SK-N-SH (cell line): Measurements from ENCODE around the gene DPYSL5. TPM values are rescaled to one million over a fixed set of nuclear protein-coding genes. Genes with fewer than 3 reads are reported as not detected.

Experiments
- CTCF ChIA-PET: fragments of 300-600, 350-600 bp; formaldehyde crosslinking; extraction: SDS; loops from one replicate; lab custom pipeline; 2021; lab: Yijun Ruan, JAX
- POLR2A ChIA-PET: fragments of 350-600 bp; sonication (Branson Sonifier 250); formaldehyde crosslinking; extraction: SDS; loops from one replicate; lab custom pipeline; 2020; ENCODE audit warnings: antibody characterized with exemption, inconsistent platforms; lab: Yijun Ruan, JAX
- DNase-seq: peaks from one replicate; pipeline ENCODE4 v3.0.0; 2012
- H2AFZ ChIP-seq: fragments of 200-600 bp; sonication (generic); 2 replicates; pipeline ENCODE4 v1.8.1; 2016; ENCODE audit warnings: antibody characterized with exemption, mild to moderate bottlenecking, low read depth
- H3F3A ChIP-seq: fragments of 200-600 bp; sonication (generic); replicated peaks from 2 replicates; pipeline ENCODE3; 2016; ENCODE audit warnings: antibody characterized with exemption, mild to moderate bottlenecking; ENCODE audit not compliant: insufficient read depth
- H3K27ac ChIP-seq, 2 experiments: fragments of 200-500 bp in 1 of 2; fragments of 200-600 bp in 1 of 2; sonication (Bioruptor generic) in 1 of 2; sonication (generic), shearing (Covaris generic) in 1 of 2; 2 replicates each; pipeline versions ENCODE4 v1.5.1 to v1.6.1; 2014 to 2016; ENCODE audit warnings: low read depth in 2 of 2, inconsistent platforms in 1 of 2, low read length in 1 of 2, mild to moderate bottlenecking in 1 of 2, mixed read lengths in 1 of 2
- H3K27me3 ChIP-seq: fragments of 200-600 bp; sonication (generic), shearing (Covaris generic); 2 replicates; pipeline ENCODE4 v1.6.1; 2016; ENCODE audit warnings: mixed run types; ENCODE audit not compliant: insufficient read depth
- H3K36me3 ChIP-seq, 2 experiments: fragments of 200-500 bp in 1 of 2; fragments of 200-600 bp in 1 of 2; sonication (Bioruptor generic) in 1 of 2; sonication (generic) in 1 of 2; replicated peaks in 1 of 2; 2 replicates each; pipeline versions ENCODE3 to v1.5.1; 2014 to 2016; ENCODE audit warnings: low read length in 1 of 2, mild to moderate bottlenecking in 1 of 2; ENCODE audit not compliant: insufficient read depth in 2 of 2, control insufficient read depth in 1 of 2
- H3K4me1 ChIP-seq, 2 experiments: fragments of 200-500 bp in 1 of 2; fragments of 200-600 bp in 1 of 2; sonication (Bioruptor generic) in 1 of 2; sonication (generic), shearing (Covaris generic) in 1 of 2; 2 replicates each; pipeline versions ENCODE4 v1.5.1 to v1.6.1; 2014 to 2016; ENCODE audit warnings: low read depth in 1 of 2, low read length in 1 of 2, mixed run types in 1 of 2; ENCODE audit not compliant: insufficient read depth in 2 of 2, control insufficient read depth in 1 of 2
- H3K4me2 ChIP-seq: fragments of 200-600 bp; sonication (generic), shearing (Covaris generic); 2 replicates; pipeline ENCODE4 v1.6.1; 2017; ENCODE audit warnings: mixed run types
- H3K4me3 ChIP-seq, 2 experiments: fragments of 200-500 bp in 1 of 2; fragments of 200-600 bp in 1 of 2; sonication (Bioruptor generic) in 1 of 2; sonication (generic), shearing (Covaris generic) in 1 of 2; 2 replicates each; pipeline versions ENCODE4 v1.5.1 to v1.8.1; 2014 to 2016; ENCODE audit warnings: low read depth in 2 of 2, inconsistent platforms in 1 of 2, low read length in 1 of 2, mild to moderate bottlenecking in 1 of 2, mixed read lengths in 1 of 2, moderate library complexity in 1 of 2
- H3K79me2 ChIP-seq: fragments of 200-600 bp; sonication (generic); 2 replicates; pipeline ENCODE4 v1.8.1; 2017; ENCODE audit warnings: mild to moderate bottlenecking; ENCODE audit not compliant: insufficient read depth
- H3K9ac ChIP-seq: fragments of 200-600 bp; sonication (generic); 2 replicates; pipeline ENCODE4 v1.6.1; 2017; ENCODE audit warnings: mixed run types
- H3K9me2 ChIP-seq: fragments of 200-600 bp; sonication (generic); 2 replicates; pipeline ENCODE4 v1.6.1; 2017; ENCODE audit warnings: mixed run types
- H3K9me3 ChIP-seq: fragments of 200-600 bp; sonication (generic); 2 replicates; pipeline ENCODE4 v1.6.1; 2017; ENCODE audit warnings: mixed run types, mild to moderate bottlenecking, moderate library complexity
- H4K20me1 ChIP-seq: fragments of 200-600 bp; sonication (generic); 2 replicates; pipeline ENCODE4 v1.6.1; 2017; ENCODE audit warnings: mild to moderate bottlenecking, mixed run types; ENCODE audit not compliant: insufficient read depth
- CHD2 ChIP-seq: fragments of 150-350 bp; IDR thresholded peaks from 2 replicates; pipeline ENCODE4 v1.6.1; 2018; ENCODE audit warnings: low read length; ENCODE audit not compliant: partially characterized antibody
- ELF1 ChIP-seq: IDR thresholded peaks from 2 replicates; pipeline ENCODE4 v1.4.0; 2012
- EZH2phosphoT487 ChIP-seq: fragments of 200-600 bp; sonication (generic); IDR thresholded peaks from 2 replicates; pipeline ENCODE4 v1.6.1; 2017; ENCODE audit warnings: low read depth, mixed run types, mild to moderate bottlenecking, antibody characterized with exemption, moderate library complexity, borderline replicate concordance
- FOSL2 ChIP-seq: IDR thresholded peaks from 2 replicates; pipeline ENCODE4 v1.4.0; 2012; ENCODE audit warnings: low read depth, mild to moderate bottlenecking, moderate library complexity, borderline replicate concordance
- FOXJ3 ChIP-seq: sonication (generic); formaldehyde crosslinking; IDR thresholded peaks from 2 replicates; pipeline ENCODE4 v1.5.1; 2020; ENCODE audit warnings: mild to moderate bottlenecking, missing genetic modification reagents
- FOXM1 ChIP-seq: IDR thresholded peaks from 2 replicates; pipeline ENCODE4 v1.4.0; 2012; ENCODE audit warnings: low read depth, mild to moderate bottlenecking
- GABPA ChIP-seq: IDR thresholded peaks from 2 replicates; pipeline ENCODE4 v1.4.0; 2012; ENCODE audit warnings: low read depth, mild to moderate bottlenecking
- GATA2 ChIP-seq: sonication (generic); formaldehyde crosslinking; IDR thresholded peaks from 2 replicates; pipeline ENCODE4 v1.5.0; 2020; ENCODE audit warnings: mild to moderate bottlenecking, missing genetic modification reagents
- JUND ChIP-seq: IDR thresholded peaks from 2 replicates; pipeline ENCODE4 v1.4.0; 2012
- MXI1 ChIP-seq: IDR thresholded peaks from 2 replicates; pipeline ENCODE4 v1.6.1; 2012; ENCODE audit warnings: mild to moderate bottlenecking, low read depth, low read length, improper control_type of control experiment
- NFIC ChIP-seq: IDR thresholded peaks from 2 replicates; pipeline ENCODE4 v1.4.0; 2012; ENCODE audit warnings: borderline replicate concordance
- NRF1 ChIP-seq: IDR thresholded peaks from 2 replicates; pipeline ENCODE4 v1.6.1; 2012; ENCODE audit warnings: low read depth, mild to moderate bottlenecking, low read length
- POLR2AphosphoS5 ChIP-seq: IDR thresholded peaks from 2 replicates; pipeline ENCODE4 v1.6.1; 2012; ENCODE audit warnings: low read depth, low read length
- RAD21 ChIP-seq: IDR thresholded peaks from 2 replicates; pipeline ENCODE4 v1.6.1; 2012; ENCODE audit warnings: mild to moderate bottlenecking, low read length
- RCOR1 ChIP-seq: fragments of 150-350 bp; IDR thresholded peaks from 2 replicates; pipeline ENCODE4 v1.6.1; 2017; ENCODE audit warnings: antibody characterized with exemption, low read length
- RFX5 ChIP-seq: IDR thresholded peaks from 2 replicates; pipeline ENCODE4 v1.6.1; 2012; ENCODE audit warnings: mild to moderate bottlenecking, improper control_type of control experiment, low read length
- SMC3 ChIP-seq: IDR thresholded peaks from 2 replicates; pipeline ENCODE4 v1.6.1; 2012; ENCODE audit warnings: low read depth, low read length, improper control_type of control experiment
- TCF12 ChIP-seq: IDR thresholded peaks from 2 replicates; pipeline ENCODE4 v1.4.0; 2012
- YY1 ChIP-seq: IDR thresholded peaks from 2 replicates; pipeline ENCODE4 v1.4.0; 2012; ENCODE audit warnings: low read depth, mild to moderate bottlenecking
- WGBS: methylation state at CpG from one replicate; pipeline ENCODE4 v1.1.6; 2017; ENCODE audit warnings: low lambda C conversion rate; 5-methylcytosine and 5-hydroxymethylcytosine counted together
- polyA plus RNA-seq, 3 experiments: library from polyadenylated mRNA; depleted of rRNA; stranded (reverse); fragments of >200 nt; gene quantifications; 2 replicates each; pipeline ENCODE4 v1.2.3, GENCODE V29; 2012
- TF ChIP-seq, protein P1 (sequence below): fragments of 150-350 bp; IDR thresholded peaks from 2 replicates; pipeline ENCODE4 v1.6.1; 2016; ENCODE audit warnings: mild to moderate bottlenecking, low read depth, low read length
- TF ChIP-seq, protein P2 (sequence below): IDR thresholded peaks from 2 replicates; pipeline ENCODE4 v1.4.0; 2012; ENCODE audit warnings: low read depth, borderline replicate concordance
- TF ChIP-seq, protein P3 (sequence below): IDR thresholded peaks from 2 replicates; pipeline ENCODE4 v1.4.0; 2012; ENCODE audit warnings: low read depth
- TF ChIP-seq, protein P4 (sequence below): IDR thresholded peaks from 2 replicates; pipeline ENCODE4; 2012

DPYSL5 gene
- polyA plus RNA-seq, 1 of the 3 experiments (the other 2 are of a cell fraction) = 0.79 TPM

DNA sequence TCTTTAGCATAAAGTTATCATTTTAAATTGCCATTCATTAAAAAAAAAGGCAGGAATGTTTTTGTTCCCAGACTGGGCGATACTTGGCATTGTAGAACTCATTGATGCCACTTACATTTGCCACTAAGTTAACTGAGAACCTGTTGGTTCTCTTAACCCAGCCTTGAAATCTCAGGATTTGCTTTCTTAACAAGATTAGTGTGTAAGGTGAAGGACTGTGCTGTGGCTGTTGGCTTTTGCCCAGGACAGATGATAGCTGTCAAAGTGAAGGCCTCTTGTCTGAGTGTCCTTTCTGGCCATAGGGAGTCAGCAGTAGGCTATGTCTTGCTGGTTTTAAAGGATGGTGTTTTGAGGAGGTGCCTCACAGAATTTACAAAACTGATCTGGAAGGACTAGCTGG lies 2.6 kb downstream of the DPYSL5 start:
- no peak overlapping the region for H3K27ac ChIP-seq
- H3K36me3 ChIP-seq = no peaks in the 10 kb centered on the region
- no peak overlapping the region for H3K4me3 ChIP-seq
- WGBS = 97% methylated on average over 1 of the region's 1 CpG
- DNase-seq = no peak
- POLR2A ChIA-PET = interaction anchor here (1.0 to 5.5 kb wide), 5 partner anchors 62 to 228 kb away, joined by 3 to 51 read pairs (median 6); partner anchors contain the start of gene AGBL5
- TF ChIP-seq RAD21 = peak; percentile 64
- TF ChIP-seq SMC3 = peak; percentile 26; the same call in 1 of the 2 replicates
- TF ChIP-seq MXI1 = peak; percentile 52; the same call in 1 of the 2 replicates
- no peak for TF ChIP-seq FOXJ3
- no peak overlapping the region for H3K4me2 ChIP-seq
- no peaks in the 10 kb centered on the region for H3K79me2 ChIP-seq
- H2AFZ ChIP-seq = no peak overlapping the region
- no peaks in the 10 kb centered on the region for H3K9me2 ChIP-seq
- H3K9me3 ChIP-seq = no peaks in the 10 kb centered on the region
- H3K9ac ChIP-seq = no peak overlapping the region
- CTCF ChIA-PET = interaction anchor here (0.8 to 19.4 kb wide), 9 partner anchors 11 to 202 kb away, joined by 3 to 779 read pairs (median 12); no protein-coding TSS in a partner anchor
- peaks cover 72% of the 10 kb centered on the region for H3K27me3 ChIP-seq
- H4K20me1 ChIP-seq = no peaks in the 10 kb centered on the region
- peaks cover 4% of the 10 kb centered on the region for H3F3A ChIP-seq
- peaks cover 0 to 49% of the 10 kb centered on the region in 2 experiments; a peak in 3 of 4 replicates for H3K4me1 ChIP-seq

DNA sequence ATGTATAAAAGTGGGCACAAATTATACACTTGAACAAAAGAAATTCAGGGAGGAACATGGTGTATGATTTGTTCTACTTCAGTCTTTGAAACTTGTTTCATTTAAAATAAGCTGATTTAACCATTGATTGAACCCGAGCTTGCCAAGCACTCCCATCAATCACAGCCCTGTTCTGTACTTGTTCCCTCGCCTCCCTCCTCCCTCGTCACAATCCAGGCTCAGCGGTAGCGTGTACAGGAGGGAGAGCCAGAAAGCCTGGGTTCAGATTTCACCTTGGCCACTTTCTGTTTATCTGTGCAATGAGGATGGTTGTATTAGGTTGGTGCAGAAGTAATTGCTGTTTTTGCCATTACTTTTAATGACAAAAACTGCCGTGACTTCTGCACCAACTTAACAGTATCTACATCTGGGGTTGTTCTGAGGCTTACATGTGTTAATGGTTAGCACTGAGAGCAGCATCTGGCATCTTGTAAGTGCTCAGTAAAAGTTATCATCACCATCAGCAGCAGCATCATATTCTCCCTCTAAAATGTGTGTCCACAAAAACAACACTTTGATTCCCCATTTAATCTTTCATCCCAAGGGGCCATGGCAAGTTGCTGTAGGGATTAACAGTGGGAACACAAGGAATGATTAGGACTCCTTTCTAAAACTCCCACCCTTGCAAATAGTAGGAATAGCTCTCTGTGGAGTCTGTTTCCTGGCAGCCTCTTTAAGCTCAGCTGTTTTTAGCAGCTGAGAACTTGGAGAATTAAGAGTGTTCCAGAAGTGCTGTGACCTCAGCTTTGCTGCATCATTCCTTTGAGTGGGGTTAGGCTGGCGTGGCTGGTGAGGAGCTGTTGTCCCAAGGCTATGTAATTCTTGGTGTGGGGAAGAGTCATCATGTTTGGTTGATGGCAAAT lies 4.7 kb downstream of the DPYSL5 start:
- H3K79me2 ChIP-seq = no peaks in the 10 kb centered on the region
- DNase-seq = peak; percentile 81
- 17% methylated on average over 7 of the region's 7 CpGs for WGBS
- H3K9me3 ChIP-seq = no peaks in the 10 kb centered on the region
- H3K4me2 ChIP-seq = no peak overlapping the region
- no peak overlapping the region for H3K9ac ChIP-seq
- no peaks in the 10 kb centered on the region for H4K20me1 ChIP-seq
- H3F3A ChIP-seq = no peaks in the 10 kb centered on the region
- no peaks in the 10 kb centered on the region for H3K36me3 ChIP-seq
- peak overlapping the region in 1 of 2 experiments; percentile 10; a peak in 1 of 4 replicates for H3K4me3 ChIP-seq
- H3K27ac ChIP-seq = peak overlapping the region in 1 of 2 experiments; percentile 94; a peak in 2 of 4 replicates
- POLR2A ChIA-PET = interaction anchor here (0.5 to 3.0 kb wide), 5 partner anchors 60 to 103 kb away, joined by 3 to 19 read pairs (median 4); no protein-coding TSS in a partner anchor
- CTCF ChIA-PET = interaction anchor here (1.0 to 19.4 kb wide), 8 partner anchors 15 to 199 kb away, joined by 3 to 779 read pairs (median 3); partner anchors contain the start of gene AGBL5
- H3K9me2 ChIP-seq = no peaks in the 10 kb centered on the region
- no peak overlapping the region for H2AFZ ChIP-seq
- H3K27me3 ChIP-seq = peaks cover 62% of the 10 kb centered on the region
- peaks cover 0 to 40% of the 10 kb centered on the region in 2 experiments; a peak in 3 of 4 replicates for H3K4me1 ChIP-seq
- TF ChIP-seq POLR2AphosphoS5 (peak; percentile 36; the same call in 1 of the 2 replicates), SMC3 (no peak), TCF12 (peak; percentile 65; the same call in 1 of the 2 replicates), YY1 (no peak), RFX5 (no peak), EZH2phosphoT487 (no peak), CHD2 (peak; percentile 90), FOXJ3 (peak; percentile 90), FOSL2 (no peak), NRF1 (no peak), GABPA (no peak), RCOR1 (peak; percentile 93), GATA2 (peak; percentile 99), ELF1 (no peak), FOXM1 (no peak), NFIC (no peak), JUND (no peak)
- TF ChIP-seq, protein P1, sequence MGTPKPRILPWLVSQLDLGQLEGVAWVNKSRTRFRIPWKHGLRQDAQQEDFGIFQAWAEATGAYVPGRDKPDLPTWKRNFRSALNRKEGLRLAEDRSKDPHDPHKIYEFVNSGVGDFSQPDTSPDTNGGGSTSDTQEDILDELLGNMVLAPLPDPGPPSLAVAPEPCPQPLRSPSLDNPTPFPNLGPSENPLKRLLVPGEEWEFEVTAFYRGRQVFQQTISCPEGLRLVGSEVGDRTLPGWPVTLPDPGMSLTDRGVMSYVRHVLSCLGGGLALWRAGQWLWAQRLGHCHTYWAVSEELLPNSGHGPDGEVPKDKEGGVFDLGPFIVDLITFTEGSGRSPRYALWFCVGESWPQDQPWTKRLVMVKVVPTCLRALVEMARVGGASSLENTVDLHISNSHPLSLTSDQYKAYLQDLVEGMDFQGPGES = no peak
- TF ChIP-seq, protein P2, sequence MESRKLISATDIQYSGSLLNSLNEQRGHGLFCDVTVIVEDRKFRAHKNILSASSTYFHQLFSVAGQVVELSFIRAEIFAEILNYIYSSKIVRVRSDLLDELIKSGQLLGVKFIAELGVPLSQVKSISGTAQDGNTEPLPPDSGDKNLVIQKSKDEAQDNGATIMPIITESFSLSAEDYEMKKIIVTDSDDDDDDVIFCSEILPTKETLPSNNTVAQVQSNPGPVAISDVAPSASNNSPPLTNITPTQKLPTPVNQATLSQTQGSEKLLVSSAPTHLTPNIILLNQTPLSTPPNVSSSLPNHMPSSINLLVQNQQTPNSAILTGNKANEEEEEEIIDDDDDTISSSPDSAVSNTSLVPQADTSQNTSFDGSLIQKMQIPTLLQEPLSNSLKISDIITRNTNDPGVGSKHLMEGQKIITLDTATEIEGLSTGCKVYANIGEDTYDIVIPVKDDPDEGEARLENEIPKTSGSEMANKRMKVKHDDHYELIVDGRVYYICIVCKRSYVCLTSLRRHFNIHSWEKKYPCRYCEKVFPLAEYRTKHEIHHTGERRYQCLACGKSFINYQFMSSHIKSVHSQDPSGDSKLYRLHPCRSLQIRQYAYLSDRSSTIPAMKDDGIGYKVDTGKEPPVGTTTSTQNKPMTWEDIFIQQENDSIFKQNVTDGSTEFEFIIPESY = no peak
- TF ChIP-seq, protein P3, sequence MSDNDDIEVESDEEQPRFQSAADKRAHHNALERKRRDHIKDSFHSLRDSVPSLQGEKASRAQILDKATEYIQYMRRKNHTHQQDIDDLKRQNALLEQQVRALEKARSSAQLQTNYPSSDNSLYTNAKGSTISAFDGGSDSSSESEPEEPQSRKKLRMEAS = no peak
- TF ChIP-seq, protein P4, sequence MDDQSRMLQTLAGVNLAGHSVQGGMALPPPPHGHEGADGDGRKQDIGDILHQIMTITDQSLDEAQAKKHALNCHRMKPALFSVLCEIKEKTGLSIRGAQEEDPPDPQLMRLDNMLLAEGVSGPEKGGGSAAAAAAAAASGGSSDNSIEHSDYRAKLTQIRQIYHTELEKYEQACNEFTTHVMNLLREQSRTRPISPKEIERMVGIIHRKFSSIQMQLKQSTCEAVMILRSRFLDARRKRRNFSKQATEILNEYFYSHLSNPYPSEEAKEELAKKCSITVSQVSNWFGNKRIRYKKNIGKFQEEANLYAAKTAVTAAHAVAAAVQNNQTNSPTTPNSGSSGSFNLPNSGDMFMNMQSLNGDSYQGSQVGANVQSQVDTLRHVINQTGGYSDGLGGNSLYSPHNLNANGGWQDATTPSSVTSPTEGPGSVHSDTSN = no peak
